Skin epidermis (tissue), 12 donors: Measurements from ENCODE around the gene SIGLEC8.
"Not testable (repeated sequence)": the region's sequence is repeated elsewhere in the genome, so short reads cannot be mapped to it uniquely, and the experiment has no call there.

Experiments used
- H3K27ac ChIP-seq, 21 experiments: fragments of 200-600 bp; sonication (generic) in 11 of 21; one replicate each; pipeline ENCODE4 v1.5.0; 2020; ENCODE audit warnings: mild to moderate bottlenecking in 3 of 21, inconsistent platforms in 2 of 21, moderate library complexity in 2 of 21
- H3K4me3 ChIP-seq, 7 experiments: fragments of 200-600 bp; sonication (generic) in 2 of 7; one replicate each; pipeline ENCODE4 v1.5.0; 2020; ENCODE audit warnings: inconsistent platforms in 2 of 7, mild to moderate bottlenecking in 2 of 7, moderate library complexity in 1 of 7

The SIGLEC8 gene

GRCh38 chr19:51458051-51458645, at the start of gene SIGLEC8:
TSS of gene SIGLEC8 (minus strand) at chr19:51458454. CDS start at chr19:51458387, 67 bp downstream.
- H3K27ac ChIP-seq: no peak within 1 kb of the TSS
- H3K4me3 ChIP-seq: no peak within 1 kb of the TSS

- Histone ChIP-seq H3K27ac (no peak overlapping the region), H3K4me3 (no peak overlapping the region)
Observed at GRCh38 chr19:51507640-51508058, 49.4 kb upstream of the SIGLEC8 start.

GRCh38 chr19:51507192-51507591, 48.9 kb upstream of the SIGLEC8 start:
- Histone ChIP-seq H3K27ac (no peak overlapping the region), H3K4me3 (no peak overlapping the region)

- H3K27ac ChIP-seq: no peak overlapping the region
- H3K4me3 ChIP-seq: no peak overlapping the region
Observed at GRCh38 chr19:51505904-51506303, 47.6 kb upstream of the SIGLEC8 start.

- Histone ChIP-seq H3K4me3 (no peak overlapping the region), H3K27ac (no peak overlapping the region)
Observed at GRCh38 chr19:51503896-51504295, 45.6 kb upstream of the SIGLEC8 start.

GRCh38 chr19:51503286-51503817, 45.1 kb upstream of the SIGLEC8 start:
- Histone ChIP-seq H3K27ac (no peak overlapping the region), H3K4me3 (no peak overlapping the region)

- H3K27ac ChIP-seq: no peak within 1 kb of the TSS
- H3K4me3 ChIP-seq: no peak within 1 kb of the TSS
Observed at GRCh38 chr19:51501594-51502263, 43.5 kb upstream of the SIGLEC8 start, which contains the start of gene SIGLEC12. TSS of gene SIGLEC12 (minus strand) at chr19:51501800. CDS start at chr19:51501733, 67 bp downstream.

GRCh38 chr19:51500931-51501330, 42.7 kb upstream of the SIGLEC8 start:
- not testable (repeated sequence) for H3K27ac ChIP-seq, H3K4me3 ChIP-seq

- H3K4me3 ChIP-seq: no peak overlapping the region
- H3K27ac ChIP-seq: no peak overlapping the region
Observed at GRCh38 chr19:51497666-51498065, 39.4 kb upstream of the SIGLEC8 start.

GRCh38 chr19:51493776-51494175, 35.5 kb upstream of the SIGLEC8 start:
- Histone ChIP-seq H3K27ac (no peak overlapping the region), H3K4me3 (no peak overlapping the region)

- Histone ChIP-seq H3K4me3 (no peak overlapping the region), H3K27ac (no peak overlapping the region)
Observed at GRCh38 chr19:51491586-51491985, 33.3 kb upstream of the SIGLEC8 start.

- Histone ChIP-seq H3K4me3 (no peak overlapping the region), H3K27ac (no peak overlapping the region)
Observed at GRCh38 chr19:51490676-51491075, 32.4 kb upstream of the SIGLEC8 start.

- Histone ChIP-seq H3K4me3 (no peak overlapping the region), H3K27ac (no peak overlapping the region)
Observed at GRCh38 chr19:51489113-51489512, 30.9 kb upstream of the SIGLEC8 start.

- Histone ChIP-seq H3K4me3 (no peak overlapping the region), H3K27ac (no peak overlapping the region)
Observed at GRCh38 chr19:51488491-51488890, 30.2 kb upstream of the SIGLEC8 start.

GRCh38 chr19:51485960-51486660, 27.9 kb upstream of the SIGLEC8 start:
- H3K4me3 ChIP-seq: no peak overlapping the region
- no peak overlapping the region for H3K27ac ChIP-seq

- Histone ChIP-seq H3K27ac (no peak overlapping the region), H3K4me3 (no peak overlapping the region)
Observed at GRCh38 chr19:51480590-51480989, 22.3 kb upstream of the SIGLEC8 start.

- H3K4me3 ChIP-seq: no peak overlapping the region
Observed at GRCh38 chr19:51479531-51480331, 21.5 kb upstream of the SIGLEC8 start.

GRCh38 chr19:51478381-51479234, 20.4 kb upstream of the SIGLEC8 start, which contains the start of gene CEACAM18:
TSS of gene CEACAM18 (plus strand) at chr19:51478539.
- no peak within 1 kb of the TSS for H3K27ac ChIP-seq
- no peak within 1 kb of the TSS for H3K4me3 ChIP-seq

More at GRCh38 chr19:51479531-51480331, 21.5 kb upstream of the SIGLEC8 start:
- no peak overlapping the region for H3K27ac ChIP-seq

GRCh38 chr19:51477344-51477743, 19.1 kb upstream of the SIGLEC8 start:
- no peak overlapping the region for H3K4me3 ChIP-seq
- no peak overlapping the region for H3K27ac ChIP-seq
